NT2/D1 (cell line): Measurements from ENCODE around the gene SLC22A12.
A peak's percentile ranks its signal among the peaks of the same experiment; 100 is the strongest.

Source experiments
- DNase-seq: peaks from one replicate; pipeline ENCODE4 v3.0.0-alpha.2; 2011; ENCODE audit warnings: low read depth, low spot score
- H3K27me3 ChIP-seq: 2 replicates; pipeline ENCODE4 v1.6.0; 2011; ENCODE audit warnings: mild to moderate bottlenecking; ENCODE audit not compliant: insufficient read length, insufficient read depth
- H3K36me3 ChIP-seq: 2 replicates; pipeline ENCODE4 v1.6.1; 2011; ENCODE audit warnings: mild to moderate bottlenecking, low read length, mixed read lengths; ENCODE audit not compliant: insufficient read depth, insufficient read length
- H3K4me1 ChIP-seq: 2 replicates; pipeline ENCODE4 v1.5.1; 2011; ENCODE audit not compliant: insufficient read depth, insufficient read length
- H3K4me3 ChIP-seq: 2 replicates; pipeline ENCODE4 v1.5.1; 2011; ENCODE audit warnings: low read depth; ENCODE audit not compliant: insufficient read length
- H3K9ac ChIP-seq: 2 replicates; pipeline ENCODE4 v1.6.0; 2011; ENCODE audit warnings: low read depth; ENCODE audit not compliant: insufficient read length
- H3K9me3 ChIP-seq: 2 replicates; pipeline ENCODE4 v1.5.1; 2011; ENCODE audit warnings: mild to moderate bottlenecking, low read length; ENCODE audit not compliant: insufficient read depth
- SUZ12 ChIP-seq: IDR thresholded peaks from 2 replicates; pipeline ENCODE4 v1.6.1; 2011; ENCODE audit not compliant: insufficient read length, insufficient read depth; ENCODE audit errors: extremely low read depth
- YY1 ChIP-seq: IDR thresholded peaks from 2 replicates; pipeline ENCODE4 v1.6.1; 2011; ENCODE audit not compliant: insufficient read length, insufficient read depth
- ZNF274 ChIP-seq: IDR thresholded peaks from 2 replicates; pipeline ENCODE4 v1.6.1; 2011; ENCODE audit warnings: mild to moderate bottlenecking, low read depth, low read length

SLC22A12 gene

GRCh38 chr11:64626637-64627036 is 35.6 kb downstream of the SLC22A12 start:
- DNase-seq: no peak
- H3K9ac ChIP-seq: no peak overlapping the region

DNA sequence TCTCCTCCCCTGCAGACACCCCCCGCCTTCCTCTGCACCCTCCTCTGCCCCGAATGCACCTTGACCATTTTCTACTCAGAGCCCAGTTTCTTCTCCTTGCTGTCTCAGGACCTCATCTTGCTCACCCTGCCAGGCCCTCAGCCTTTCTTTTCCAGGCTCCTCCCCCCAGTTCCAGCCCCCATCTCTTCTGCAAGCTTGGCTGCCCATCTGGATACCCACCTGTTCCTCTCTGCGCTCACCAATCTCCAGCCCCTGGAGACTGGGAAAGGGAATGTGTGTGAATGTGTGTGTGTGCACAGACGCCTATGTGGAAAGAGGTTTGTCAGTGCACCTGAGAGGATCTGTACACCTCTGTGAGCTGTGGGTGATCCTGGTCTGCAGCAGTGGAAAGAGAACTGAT is 36.4 kb downstream of the SLC22A12 start:
- no peak for TF ChIP-seq SUZ12
- no peak for TF ChIP-seq YY1
- TF ChIP-seq ZNF274: no peak
- Histone ChIP-seq H3K9me3 (no peaks in the 10 kb centered on the region), H3K4me3 (no peak overlapping the region), H3K36me3 (no peaks in the 10 kb centered on the region), H3K4me1 (peaks cover 6% of the 10 kb centered on the region), H3K9ac (no peak overlapping the region), H3K27me3 (no peaks in the 10 kb centered on the region)
- DNase-seq: no peak

More at GRCh38 chr11:64626637-64627036, 35.6 kb downstream of the SLC22A12 start:
- Histone ChIP-seq H3K9me3 (no peaks in the 10 kb centered on the region), H3K4me1 (peaks cover 6% of the 10 kb centered on the region), H3K36me3 (no peaks in the 10 kb centered on the region), H3K27me3 (no peaks in the 10 kb centered on the region), H3K4me3 (no peak overlapping the region)
- TF ChIP-seq YY1: no peak
- no peak for TF ChIP-seq ZNF274
- TF ChIP-seq SUZ12: no peak

DNA sequence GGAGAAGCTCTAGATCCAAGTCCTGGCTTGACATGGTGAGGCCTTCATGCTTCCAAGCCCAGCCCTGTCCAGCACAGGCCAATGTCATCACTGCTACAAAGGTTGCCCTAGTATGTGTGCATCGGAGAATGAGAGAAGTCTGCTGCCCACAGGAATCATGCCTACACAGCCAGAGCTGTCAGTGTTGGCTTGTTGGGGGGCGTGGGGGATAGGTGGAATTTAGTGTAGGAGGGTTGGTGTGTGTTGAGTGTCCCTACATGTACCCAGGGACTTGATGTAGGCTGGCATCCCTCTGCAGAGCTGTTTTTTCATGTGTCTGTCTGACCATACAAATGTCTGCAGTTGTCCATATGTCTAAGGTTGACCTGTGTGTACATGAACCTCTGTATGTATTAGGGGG is 37.6 kb downstream of the SLC22A12 start:
- H3K9ac ChIP-seq: no peak overlapping the region
- no peaks in the 10 kb centered on the region for H3K27me3 ChIP-seq
- no peak for TF ChIP-seq ZNF274
- TF ChIP-seq SUZ12: no peak
- no peak for TF ChIP-seq YY1
- no peaks in the 10 kb centered on the region for H3K36me3 ChIP-seq
- H3K4me1 ChIP-seq: peaks cover 6% of the 10 kb centered on the region
- DNase-seq: no peak
- no peaks in the 10 kb centered on the region for H3K9me3 ChIP-seq
- no peak overlapping the region for H3K4me3 ChIP-seq

- Histone ChIP-seq H3K9me3 (no peaks in the 10 kb centered on the region), H3K4me1 (peaks cover 6% of the 10 kb centered on the region), H3K36me3 (no peaks in the 10 kb centered on the region), H3K27me3 (no peaks in the 10 kb centered on the region), H3K4me3 (no peak overlapping the region), H3K9ac (no peak overlapping the region)
- TF ChIP-seq ZNF274: no peak
- TF ChIP-seq SUZ12: no peak
- no peak for TF ChIP-seq YY1
- DNase-seq: no peak
Measured at GRCh38 chr11:64629103-64629502, 38.1 kb downstream of the SLC22A12 start.

- no peak for TF ChIP-seq SUZ12
- no peak for TF ChIP-seq ZNF274
- TF ChIP-seq YY1: no peak
- H3K9ac ChIP-seq: no peak overlapping the region
- no peaks in the 10 kb centered on the region for H3K27me3 ChIP-seq
- no peaks in the 10 kb centered on the region for H3K9me3 ChIP-seq
- H3K36me3 ChIP-seq: no peaks in the 10 kb centered on the region
- peak; percentile 52 for DNase-seq
- H3K4me3 ChIP-seq: no peak overlapping the region
- H3K4me1 ChIP-seq: peaks cover 6% of the 10 kb centered on the region
Measured at GRCh38 chr11:64629796-64630562, 39.0 kb downstream of the SLC22A12 start.

- Histone ChIP-seq H3K9me3 (no peaks in the 10 kb centered on the region), H3K27me3 (no peaks in the 10 kb centered on the region), H3K9ac (no peak overlapping the region), H3K36me3 (no peaks in the 10 kb centered on the region), H3K4me1 (peaks cover 11% of the 10 kb centered on the region), H3K4me3 (no peak overlapping the region)
- TF ChIP-seq YY1 (no peak), ZNF274 (no peak), SUZ12 (no peak)
- no peak for DNase-seq
Measured at GRCh38 chr11:64631675-64632074, 40.7 kb downstream of the SLC22A12 start.

DNA sequence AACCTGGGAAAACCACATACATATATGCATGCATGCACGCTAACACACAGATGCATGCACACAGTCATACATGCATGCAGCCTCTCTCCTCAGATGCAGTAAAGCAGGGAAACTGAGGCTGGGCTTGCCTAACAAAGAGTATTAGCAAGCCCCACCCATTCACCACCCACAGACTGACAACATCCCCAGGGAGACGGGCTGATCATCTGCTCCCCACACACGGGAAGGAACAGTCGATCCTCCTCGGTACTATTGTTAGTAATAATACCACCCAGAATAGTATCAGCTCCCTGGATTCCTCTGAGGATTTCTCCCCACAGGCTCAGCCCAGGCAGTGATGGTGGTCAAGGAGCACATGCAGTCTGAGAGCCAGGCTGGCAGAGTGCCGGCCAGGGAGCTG is 41.2 kb downstream of the SLC22A12 start:
- Histone ChIP-seq H3K9ac (peak overlapping the region; percentile 28), H3K36me3 (no peaks in the 10 kb centered on the region), H3K27me3 (no peaks in the 10 kb centered on the region), H3K4me3 (no peak overlapping the region), H3K9me3 (no peaks in the 10 kb centered on the region), H3K4me1 (peaks cover 14% of the 10 kb centered on the region)
- TF ChIP-seq SUZ12 (no peak), ZNF274 (no peak), YY1 (no peak)
- no peak for DNase-seq

DNA sequence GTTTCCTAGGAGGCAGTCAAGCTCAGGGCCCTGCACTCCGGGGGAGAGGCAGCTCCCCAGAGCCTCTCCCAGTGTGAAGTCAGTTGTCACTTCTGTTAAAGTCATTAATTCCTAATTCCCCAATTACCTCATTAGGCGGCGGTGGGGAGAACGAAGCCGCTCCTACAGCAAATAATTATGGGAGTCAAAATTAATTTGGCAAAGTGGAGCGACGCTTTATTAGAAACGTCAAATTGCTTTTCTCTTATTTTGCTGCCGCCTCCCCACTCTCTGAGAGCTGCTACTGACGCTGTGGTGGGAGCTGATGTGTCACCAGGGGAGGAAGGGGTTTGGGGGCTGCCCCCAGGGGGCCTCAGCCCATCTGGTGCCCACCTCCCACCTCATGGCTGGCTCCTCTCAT is 41.6 kb downstream of the SLC22A12 start:
- TF ChIP-seq YY1 (no peak), ZNF274 (no peak), SUZ12 (no peak)
- Histone ChIP-seq H3K27me3 (no peaks in the 10 kb centered on the region), H3K4me1 (peaks cover 14% of the 10 kb centered on the region), H3K36me3 (no peaks in the 10 kb centered on the region), H3K9me3 (no peaks in the 10 kb centered on the region), H3K9ac (no peak overlapping the region), H3K4me3 (no peak overlapping the region)
- DNase-seq: no peak
